Activated CD8-positive, alpha-beta memory T cell treated with anti-CD3 and anti-CD28 coated beads for 24 hours (primary cell): ENCODE measurements around the gene EOGT.

ENCODE experiments used
- DNase-seq: peaks from one replicate; pipeline ENCODE4 v3.0.0-alpha.2; 2020

EOGT gene

GRCh38 chr3:69013253-69014021, at the start of gene EOGT:
TSS of gene EOGT (minus strand) at chr3:69013684. CDS start at chr3:69009846, 3,838 bp downstream.
- DNase-seq: peak; percentile 93

GRCh38 chr3:69059688-69060087, 46.2 kb upstream of the EOGT start:
- DNase-seq: no peak

- no peak for DNase-seq
These were observed 45.4 kb upstream of the EOGT start for GRCh38 chr3:69058947-69059224.

DNA sequence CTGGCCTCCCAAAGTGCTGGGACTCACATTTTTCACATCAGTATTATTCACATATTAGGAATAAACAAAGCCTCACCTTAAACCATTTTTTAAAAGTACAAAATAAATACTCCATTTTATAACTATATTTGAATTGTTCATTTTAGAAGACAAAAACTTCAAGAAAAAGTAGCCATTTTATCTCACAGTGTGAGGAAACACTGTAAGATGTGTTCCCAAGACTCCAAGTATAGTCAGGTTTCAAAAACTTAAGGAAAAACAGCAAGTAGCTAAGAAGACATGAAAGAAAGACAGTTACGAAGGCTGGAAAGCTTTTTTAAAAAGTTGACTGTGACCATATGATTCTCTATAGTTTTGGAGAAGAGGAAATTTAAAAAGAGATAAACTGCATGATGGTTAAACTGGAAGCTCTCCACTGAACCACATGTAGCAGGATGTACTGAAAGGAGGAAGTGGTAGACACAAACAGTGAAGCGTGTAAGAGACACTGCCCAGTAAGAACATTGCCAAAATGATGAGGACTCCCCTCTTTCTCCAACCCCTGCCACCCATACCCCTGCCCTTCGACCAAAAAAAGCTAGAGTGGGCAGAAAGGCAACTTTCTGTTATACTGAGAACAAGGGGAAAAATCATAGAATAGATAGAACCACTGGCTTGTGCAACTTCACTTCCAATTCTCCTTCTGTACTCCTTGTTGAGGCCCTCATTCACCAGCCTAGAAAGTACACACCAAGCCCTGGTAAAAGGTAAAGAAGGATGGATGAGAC, 44.9 kb upstream of the EOGT start:
- no peak for DNase-seq

GRCh38 chr3:69052472-69052898, 39.0 kb upstream of the EOGT start:
- DNase-seq: no peak

GRCh38 chr3:69051756-69052471, 38.4 kb upstream of the EOGT start, which contains the start of gene TMF1:
TSS of gene TMF1 (minus strand) at chr3:69052333. CDS start at chr3:69052086, 247 bp downstream.
- peak; percentile 98 for DNase-seq

GRCh38 chr3:69048990-69049389, 35.5 kb upstream of the EOGT start:
- no peak for DNase-seq

DNA sequence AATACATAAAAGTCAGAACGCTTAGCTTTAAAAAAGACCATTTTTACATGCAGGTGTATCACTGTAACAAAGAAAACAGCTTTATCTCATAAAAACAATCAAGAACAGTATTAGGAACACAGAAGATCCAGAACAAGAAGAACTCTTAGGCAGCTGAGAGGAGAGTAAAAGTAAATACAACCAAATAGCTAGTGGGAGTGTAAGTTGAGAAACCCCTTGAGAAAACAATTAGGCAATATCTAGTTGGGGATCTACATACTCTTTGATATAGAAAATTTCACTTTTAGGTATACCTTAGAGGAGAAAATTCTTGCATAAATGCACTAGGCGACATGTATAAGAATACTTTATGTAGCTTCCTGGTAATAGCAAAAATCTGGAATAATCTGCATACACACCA, 31.1 kb upstream of the EOGT start:
- no peak for DNase-seq

DNA sequence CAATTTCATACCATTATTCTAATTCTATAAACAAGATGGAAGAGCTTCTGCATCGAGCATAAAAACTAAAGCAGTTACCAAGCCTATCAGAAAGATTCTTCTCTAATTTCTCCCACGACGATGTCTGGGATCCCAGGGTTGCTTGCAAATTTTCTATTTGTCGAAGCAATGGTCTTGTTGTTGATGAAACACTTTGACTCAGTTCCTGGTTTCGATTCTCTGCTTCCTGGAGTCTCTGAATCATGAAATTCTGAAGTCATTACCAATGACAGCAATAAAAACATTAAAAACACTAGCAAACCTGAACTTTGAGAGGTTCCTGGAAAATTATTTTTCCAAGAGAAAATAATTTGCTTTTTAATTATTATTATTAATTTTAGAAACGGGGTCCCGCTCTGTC, 20.0 kb upstream of the EOGT start:
- no peak for DNase-seq

DNA sequence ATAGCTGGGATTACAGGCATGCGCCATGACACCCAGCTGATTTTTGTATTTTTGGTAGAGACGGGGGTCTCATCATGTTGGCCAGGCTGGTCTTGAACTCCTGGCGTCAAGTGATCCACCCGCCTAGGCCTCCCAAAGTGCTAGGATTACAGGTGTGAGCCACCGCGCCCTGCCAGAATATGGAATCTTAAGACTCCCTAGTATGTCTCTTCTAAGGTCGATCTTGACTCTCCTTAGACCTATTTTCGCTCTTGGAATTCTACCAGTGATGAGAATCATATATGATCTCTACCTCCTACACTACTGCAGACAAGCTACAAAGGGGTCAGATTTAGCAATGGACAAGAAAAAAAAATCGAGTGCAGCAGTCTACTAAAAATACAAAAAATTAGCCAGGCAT, 19.3 kb upstream of the EOGT start:
- no peak for DNase-seq

- no peak for DNase-seq
These were observed 18.7 kb upstream of the EOGT start for GRCh38 chr3:69032142-69032541.

DNA sequence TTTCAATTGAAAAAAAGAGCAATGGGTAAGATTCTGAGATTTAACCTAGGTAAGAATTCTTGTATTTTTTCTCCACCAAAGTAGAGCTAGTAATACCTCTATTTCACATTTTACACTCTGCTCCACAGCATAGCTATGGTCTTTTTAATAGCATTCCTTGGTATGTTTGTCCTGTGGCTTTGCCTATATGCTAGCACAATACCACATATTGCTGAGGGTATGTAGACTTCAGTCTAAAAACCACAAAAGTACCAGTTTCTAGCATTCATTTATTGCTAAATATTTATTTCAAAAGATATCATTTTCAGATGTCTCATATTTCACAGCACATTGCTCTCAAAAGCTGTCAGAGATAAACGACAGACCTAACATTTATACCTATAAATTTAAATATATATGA, 18.2 kb upstream of the EOGT start:
- DNase-seq: no peak

DNA sequence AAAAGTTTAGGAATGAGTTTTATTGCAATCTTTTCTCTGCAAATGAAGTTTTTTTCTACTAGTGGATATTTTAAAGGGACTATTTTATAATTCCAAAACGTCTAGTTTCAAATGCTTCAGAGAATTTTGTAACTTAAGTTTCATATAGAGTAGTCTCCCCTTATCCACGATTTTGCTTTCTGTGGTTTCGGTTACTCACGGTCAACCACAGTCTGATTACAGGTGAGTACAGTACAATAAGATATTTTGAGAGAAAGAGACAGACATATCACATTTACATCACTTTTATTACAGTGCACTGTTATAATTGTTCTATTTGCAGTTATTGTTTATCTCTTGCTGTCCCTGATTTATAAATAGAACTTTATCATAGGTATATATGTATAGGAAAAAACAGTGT, 7.4 kb upstream of the EOGT start:
- no peak for DNase-seq

GRCh38 chr3:69020424-69020823, 6.9 kb upstream of the EOGT start:
- no peak for DNase-seq

DNA sequence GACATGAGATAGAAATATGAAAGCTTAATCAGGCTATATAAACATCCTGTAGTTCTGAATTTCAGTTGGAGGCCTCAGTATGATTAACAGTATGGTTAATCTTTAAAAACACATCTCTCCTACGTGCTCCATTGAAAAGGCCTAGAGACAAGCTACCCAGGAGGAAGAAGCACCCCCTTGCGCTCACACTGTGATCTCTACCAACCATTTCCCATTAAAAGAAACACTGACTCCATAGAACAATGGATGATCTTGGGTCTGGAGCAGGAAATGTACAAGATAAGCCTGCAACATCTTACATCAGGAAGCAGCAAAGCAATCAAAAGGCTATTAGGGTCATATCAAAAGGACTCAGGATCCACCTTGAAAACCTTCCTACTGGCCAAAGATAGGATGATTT, 3.4 kb upstream of the EOGT start:
- no peak for DNase-seq

GRCh38 chr3:69016102-69016501, 2.6 kb upstream of the EOGT start:
- no peak for DNase-seq

- DNase-seq: no peak
These were observed 617 bp upstream of the EOGT start for GRCh38 chr3:69014022-69014580.

DNA sequence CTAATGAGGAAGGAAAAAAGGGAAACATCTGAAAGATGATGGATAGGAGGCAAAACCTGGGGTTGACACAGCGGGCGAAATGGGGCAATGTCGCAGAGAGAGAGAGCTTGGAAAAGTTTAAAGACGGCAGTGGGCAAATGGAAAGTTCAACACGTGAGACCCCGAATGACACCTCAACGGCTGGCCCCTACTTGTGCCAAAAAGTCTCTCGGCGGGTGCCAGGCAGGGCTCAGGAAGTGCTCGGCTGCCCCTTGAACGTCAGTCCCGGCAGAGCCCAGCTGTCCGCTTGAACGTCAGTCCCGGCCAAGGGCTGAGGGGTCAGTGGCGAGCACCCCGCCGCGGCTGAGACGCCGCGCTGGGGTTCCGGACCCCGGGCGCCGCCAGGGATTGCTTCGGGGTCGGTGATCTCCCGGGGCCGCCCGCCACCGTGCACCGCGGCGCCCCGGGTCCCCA, 658 bp downstream of the EOGT start:
- no peak for DNase-seq

- DNase-seq: no peak
These were observed 1.2 kb downstream of the EOGT start for GRCh38 chr3:69012100-69012799.

DNA sequence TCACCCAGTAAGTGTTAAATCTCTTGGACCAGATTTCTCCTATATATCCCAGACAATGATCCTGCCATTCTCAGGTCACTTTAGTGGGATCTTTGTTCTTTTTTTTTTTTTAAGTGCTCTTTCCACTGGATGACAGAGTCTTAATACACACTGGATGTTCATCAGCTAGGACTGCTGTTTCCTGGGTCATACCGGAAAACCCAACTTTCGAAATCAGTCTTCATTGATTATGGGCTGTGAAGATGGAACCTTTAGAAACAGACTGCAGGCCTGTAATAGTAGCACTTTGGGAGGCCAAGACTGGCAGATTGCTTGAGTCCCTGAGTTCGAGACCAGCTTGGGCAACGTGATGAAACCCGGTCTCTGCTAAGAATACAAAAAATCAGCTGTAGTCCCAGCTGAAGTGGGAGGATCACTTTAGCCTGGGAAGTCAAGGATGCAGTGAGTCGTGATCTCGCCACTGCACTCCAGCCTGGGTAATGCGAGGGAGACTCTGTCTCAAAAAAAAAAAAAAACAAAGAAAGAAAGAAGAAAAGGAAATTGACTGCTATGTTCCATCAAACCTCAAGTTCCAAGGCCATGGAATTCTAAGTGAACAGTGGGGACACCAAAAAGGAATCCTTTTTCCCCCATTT, 2.3 kb downstream of the EOGT start:
- no peak for DNase-seq

DNA sequence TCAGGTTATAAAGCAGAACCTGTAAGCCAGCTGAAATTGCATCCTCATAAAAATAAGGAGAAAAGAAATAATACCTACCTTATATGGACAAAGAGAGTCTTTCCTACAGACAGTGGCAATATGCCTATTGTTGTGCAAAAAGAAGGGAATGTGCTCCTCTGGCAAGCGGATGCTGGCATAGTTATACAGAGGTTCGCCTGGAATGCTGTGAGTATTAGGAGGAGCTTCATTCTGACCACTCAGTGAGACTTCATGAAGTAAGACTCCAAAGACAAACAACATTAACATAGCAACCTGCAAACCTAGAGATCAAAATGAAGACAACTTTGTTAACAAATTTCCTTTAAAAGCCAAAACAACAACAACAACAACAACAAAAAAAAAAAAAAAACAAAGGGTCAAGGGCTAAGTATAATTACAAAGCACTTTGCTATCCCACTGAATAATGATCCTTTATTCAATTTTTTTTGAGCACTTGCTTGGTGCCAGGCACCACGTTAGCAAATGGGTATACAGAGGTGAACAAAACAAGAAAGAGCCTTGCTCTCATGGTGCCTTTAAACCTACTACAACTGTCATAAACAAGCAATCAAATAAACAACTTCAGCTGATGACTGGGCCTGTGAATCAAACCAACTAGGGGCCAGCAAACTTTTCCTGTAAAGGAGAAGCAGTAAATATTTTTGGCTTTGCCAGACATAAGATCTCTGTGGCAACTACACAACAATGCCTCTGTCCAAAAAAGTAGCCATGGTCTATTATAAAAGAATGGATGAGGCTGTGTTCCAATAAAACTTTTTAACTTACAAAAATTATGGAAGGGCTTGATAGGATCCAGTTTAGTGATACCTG, 3.7 kb downstream of the EOGT start:
- DNase-seq: no peak
